Breast epithelium (tissue), 4 donors: Measurements from ENCODE around the gene OLIG3. TPM values are rescaled to one million over a fixed set of nuclear protein-coding genes. Genes with fewer than 3 reads are reported as not detected.

Source experiments
- DNase-seq, 2 donors: peaks; one replicate each; pipeline ENCODE4 v3.0.0-alpha.2; 2019; ENCODE audit warnings: low spot score in 2 of 2
- H3K27ac ChIP-seq, 2 donors: fragments of 200-600 bp; sonication (generic) in 1 of 2; one replicate each; pipeline ENCODE4 v1.5.1; 2016 to 2019; ENCODE audit warnings: mild to moderate bottlenecking in 1 of 2
- H3K27me3 ChIP-seq, 2 donors: fragments of 200-600 bp; sonication (generic) in 1 of 2; one replicate each; pipeline versions ENCODE4 v1.5.1 to v1.6.0; 2017 to 2019; ENCODE audit warnings: control low read depth in 1 of 2, mild to moderate bottlenecking in 1 of 2
- H3K36me3 ChIP-seq: fragments of 200-600 bp; one replicate; pipeline ENCODE4 v1.5.1; 2019
- H3K4me1 ChIP-seq, 2 donors: fragments of 200-600 bp; sonication (generic); one replicate each; pipeline ENCODE4 v1.5.1; 2016 to 2019; ENCODE audit warnings: control low read depth in 1 of 2
- H3K4me3 ChIP-seq, 3 donors: fragments of 200-600 bp; sonication (generic); 1 replicate in 2 of 3; 2 replicates in 1 of 3; pipeline ENCODE4 v1.5.1; 2016 to 2019; ENCODE audit warnings: mild to moderate bottlenecking in 3 of 3, moderate library complexity in 2 of 3
- H3K9me3 ChIP-seq, 2 donors: fragments of 200-600 bp; sonication (generic) in 1 of 2; one replicate each; pipeline ENCODE4 v1.5.1; 2016 to 2019; ENCODE audit warnings: control low read depth in 1 of 2
- POLR2A ChIP-seq: fragments of 450-650 bp; IDR thresholded peaks from one replicate; pipeline ENCODE4 v1.6.1; 2016; ENCODE audit warnings: antibody characterized with exemption, mild to moderate bottlenecking, moderate library complexity
- POLR2AphosphoS5 ChIP-seq, 3 donors: sonication (generic); formaldehyde crosslinking; IDR thresholded peaks; one replicate each; pipeline ENCODE4 v1.6.1; 2017; ENCODE audit warnings: antibody characterized with exemption in 3 of 3
- intact Hi-C: fragments of 100-400 bp; cut with DNase I; formaldehyde crosslinking; loops from one replicate; pipeline ENCODE4 v1.15.1; 2023; ENCODE audit warnings: low total_unique reads
- total RNA-seq, 3 donors: library from RNA; depleted of rRNA; stranded (reverse); fragments of >200 nt; gene quantifications; one replicate each; pipeline ENCODE4 v1.1.0, GENCODE V29; 2016
- TF ChIP-seq, protein P1 (sequence below), 3 donors: fragments of 450-650 bp; IDR thresholded peaks; one replicate each; pipeline ENCODE4 v1.5.1; 2016 to 2017; ENCODE audit warnings: antibody characterized with exemption in 3 of 3, mild to moderate bottlenecking in 3 of 3, moderate library complexity in 3 of 3

The OLIG3 gene
- total RNA-seq, 3 donors from 2014 or later: not detected

- H3K9me3 ChIP-seq: peaks cover 0 to 8% of the 10 kb centered on the region in 2 donors
- H3K27ac ChIP-seq: no peak overlapping the region
- no peak for TF ChIP-seq POLR2A
- no peak for TF ChIP-seq POLR2AphosphoS5 (IDR thresholded peaks at IDR 0.05)
- TF ChIP-seq, protein P1, sequence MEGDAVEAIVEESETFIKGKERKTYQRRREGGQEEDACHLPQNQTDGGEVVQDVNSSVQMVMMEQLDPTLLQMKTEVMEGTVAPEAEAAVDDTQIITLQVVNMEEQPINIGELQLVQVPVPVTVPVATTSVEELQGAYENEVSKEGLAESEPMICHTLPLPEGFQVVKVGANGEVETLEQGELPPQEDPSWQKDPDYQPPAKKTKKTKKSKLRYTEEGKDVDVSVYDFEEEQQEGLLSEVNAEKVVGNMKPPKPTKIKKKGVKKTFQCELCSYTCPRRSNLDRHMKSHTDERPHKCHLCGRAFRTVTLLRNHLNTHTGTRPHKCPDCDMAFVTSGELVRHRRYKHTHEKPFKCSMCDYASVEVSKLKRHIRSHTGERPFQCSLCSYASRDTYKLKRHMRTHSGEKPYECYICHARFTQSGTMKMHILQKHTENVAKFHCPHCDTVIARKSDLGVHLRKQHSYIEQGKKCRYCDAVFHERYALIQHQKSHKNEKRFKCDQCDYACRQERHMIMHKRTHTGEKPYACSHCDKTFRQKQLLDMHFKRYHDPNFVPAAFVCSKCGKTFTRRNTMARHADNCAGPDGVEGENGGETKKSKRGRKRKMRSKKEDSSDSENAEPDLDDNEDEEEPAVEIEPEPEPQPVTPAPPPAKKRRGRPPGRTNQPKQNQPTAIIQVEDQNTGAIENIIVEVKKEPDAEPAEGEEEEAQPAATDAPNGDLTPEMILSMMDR (IDR thresholded peaks at IDR 0.05): no peak
- H3K36me3 ChIP-seq: no peaks in the 10 kb centered on the region
- peaks cover 0 to 3% of the 10 kb centered on the region in 2 donors for H3K4me1 ChIP-seq
- peaks cover 5 to 95% of the 10 kb centered on the region in 2 donors for H3K27me3 ChIP-seq
- intact Hi-C loops: no loop called here
- H3K4me3 ChIP-seq: no peak overlapping the region
- no peak for DNase-seq
Observed at GRCh38 chr6:137490961-137491360, 3.2 kb downstream of the OLIG3 start.

- Histone ChIP-seq H3K4me1 (peaks cover 0 to 3% of the 10 kb centered on the region in 2 donors), H3K36me3 (no peaks in the 10 kb centered on the region), H3K27ac (no peak overlapping the region), H3K27me3 (peaks cover 0 to 93% of the 10 kb centered on the region in 2 donors), H3K9me3 (peaks cover 0 to 8% of the 10 kb centered on the region in 2 donors), H3K4me3 (no peak overlapping the region)
- DNase-seq: no peak
- intact Hi-C loops: no loop called here
- no peak for TF ChIP-seq POLR2AphosphoS5 (IDR thresholded peaks at IDR 0.05)
Observed at GRCh38 chr6:137490006-137490905, 3.9 kb downstream of the OLIG3 start.

- Histone ChIP-seq H3K4me1 (peaks cover 0 to 3% of the 10 kb centered on the region in 2 donors), H3K4me3 (peak overlapping the region in 1 of 3 donors; percentile 49), H3K27me3 (peaks cover 0 to 87% of the 10 kb centered on the region in 2 donors), H3K36me3 (no peaks in the 10 kb centered on the region), H3K27ac (no peak overlapping the region), H3K9me3 (peaks cover 0 to 8% of the 10 kb centered on the region in 2 donors)
- TF ChIP-seq, protein P1 (IDR thresholded peaks at IDR 0.05): no peak
- TF ChIP-seq POLR2A (no peak), POLR2AphosphoS5 (IDR thresholded peaks at IDR 0.05) (no peak)
- DNase-seq: no peak
- intact Hi-C loops: no loop called here
Observed at GRCh38 chr6:137489046-137490005, 4.9 kb downstream of the OLIG3 start.

GRCh38 chr6:137488150-137489045, 5.8 kb downstream of the OLIG3 start:
- Histone ChIP-seq H3K4me3 (peak overlapping the region in 2 of 3 donors; percentile 20 to 49), H3K4me1 (peaks cover 0 to 3% of the 10 kb centered on the region in 2 donors), H3K27ac (no peak overlapping the region), H3K9me3 (peaks cover 0 to 8% of the 10 kb centered on the region in 2 donors), H3K27me3 (peaks cover 0 to 83% of the 10 kb centered on the region in 2 donors), H3K36me3 (no peaks in the 10 kb centered on the region)
- DNase-seq: no peak
- intact Hi-C loops: no loop called here
- TF ChIP-seq, protein P1 (IDR thresholded peaks at IDR 0.05): no peak
- TF ChIP-seq POLR2A: no peak
- TF ChIP-seq POLR2AphosphoS5 (IDR thresholded peaks at IDR 0.05): no peak

DNA sequence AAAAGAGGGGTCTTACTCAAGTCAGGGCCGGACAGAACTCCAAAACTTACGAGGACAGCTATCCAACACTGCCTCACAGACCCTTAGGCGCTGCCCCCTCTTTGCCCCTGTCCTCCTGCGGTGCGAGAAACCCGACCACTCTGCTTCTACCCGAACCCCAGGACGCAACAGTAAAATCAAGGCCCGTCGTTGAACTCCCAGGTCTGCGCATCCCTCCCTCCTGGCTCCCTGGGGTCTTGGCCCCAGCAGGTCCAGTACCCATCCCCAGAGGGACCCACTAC, 6.4 kb downstream of the OLIG3 start:
- Histone ChIP-seq H3K4me1 (no peaks in the 10 kb centered on the region), H3K36me3 (no peaks in the 10 kb centered on the region), H3K27me3 (peaks cover 0 to 77% of the 10 kb centered on the region in 2 donors), H3K9me3 (peaks cover 0 to 8% of the 10 kb centered on the region in 2 donors), H3K27ac (no peak overlapping the region), H3K4me3 (peak overlapping the region in 2 of 3 donors; percentile 20 to 49)
- intact Hi-C loops: no loop called here
- no peak for TF ChIP-seq POLR2AphosphoS5 (IDR thresholded peaks at IDR 0.05)
- TF ChIP-seq, protein P1 (IDR thresholded peaks at IDR 0.05): no peak
- TF ChIP-seq POLR2A: no peak
- DNase-seq: no peak
